Measurements from ENCODE around the gene MED13L. TPM values are rescaled to one million over a fixed set of nuclear protein-coding genes. Genes with fewer than 3 reads are reported as not detected.

MED13L gene
- total RNA-seq, 5 donors from 2014 or later (not counting 1 experiment from before 2014, with no cell fraction given) = 126 to 216 (median 133) TPM

- no peaks in the 10 kb centered on the region for H3K27me3 Mint-ChIP-seq
- Histone ChIP-seq H3K36me3 (ENCODE audit: control insufficient read depth in 2 of 2, extremely low read depth in 1 of 2, insufficient read depth in 1 of 2, low read length in 1 of 2) (no peaks in the 10 kb centered on the region), H3K4me1 (ENCODE audit: control insufficient read depth in 1 of 2, extremely low read depth in 1 of 2, insufficient read depth in 2 of 2, low read length in 2 of 2) (peaks cover 0 to 8% of the 10 kb centered on the region in 2 experiments), H3K27me3 (replicated peaks in 1 of 2; ENCODE audit: control insufficient read depth in 2 of 2, extremely low read depth in 1 of 2, insufficient read depth in 2 of 2, low read length in 1 of 2) (no peaks in the 10 kb centered on the region), H3K4me3 (ENCODE audit: control insufficient read depth in 1 of 2, extremely low read depth in 1 of 2, low read length in 1 of 2) (no peak overlapping the region), H3K27ac (ENCODE audit: low read length) (no peak overlapping the region), H3K9me3 (no peaks in the 10 kb centered on the region)
- ATAC-seq (replicated peaks in 1 of 4) (no peak), DNase-seq (no peak)
- ChIA-PET CTCF (no interaction called here), POLR2A (no interaction called here)
- H3K27ac Mint-ChIP-seq = no peak overlapping the region
- H3K36me3 Mint-ChIP-seq = no peaks in the 10 kb centered on the region
- peaks cover 59 to 72% (median 65%) of the 10 kb centered on the region in 3 donors for H3K4me1 Mint-ChIP-seq
- H3K4me3 Mint-ChIP-seq = no peak overlapping the region
- no peaks in the 10 kb centered on the region for H3K9me3 Mint-ChIP-seq
- no CpG with 5 or more reads among the region's 1 CpG for WGBS (ENCODE audit: insufficient coverage)
Measured at GRCh38 chr12:116159175-116159574, 118.3 kb downstream of the MED13L start.

GRCh38 chr12:116157845-116158267, 119.6 kb downstream of the MED13L start:
- H3K4me1 Mint-ChIP-seq = peaks cover 64 to 76% (median 71%) of the 10 kb centered on the region in 3 donors
- no peaks in the 10 kb centered on the region for H3K27me3 Mint-ChIP-seq
- CTCF ChIA-PET = no interaction called here
- no peak for DNase-seq
- H3K27ac Mint-ChIP-seq = no peak overlapping the region
- WGBS (ENCODE audit: insufficient coverage) = 100% methylated on average over 3 of the region's 5 CpGs
- Histone ChIP-seq H3K27ac (ENCODE audit: low read length) (no peak overlapping the region), H3K36me3 (ENCODE audit: control insufficient read depth in 2 of 2, extremely low read depth in 1 of 2, insufficient read depth in 1 of 2, low read length in 1 of 2) (no peaks in the 10 kb centered on the region), H3K4me3 (ENCODE audit: control insufficient read depth in 1 of 2, extremely low read depth in 1 of 2, low read length in 1 of 2) (no peak overlapping the region), H3K4me1 (ENCODE audit: control insufficient read depth in 1 of 2, extremely low read depth in 1 of 2, insufficient read depth in 2 of 2, low read length in 2 of 2) (peaks cover 0 to 6% of the 10 kb centered on the region in 2 experiments), H3K9me3 (no peaks in the 10 kb centered on the region), H3K27me3 (replicated peaks in 1 of 2; ENCODE audit: control insufficient read depth in 2 of 2, extremely low read depth in 1 of 2, insufficient read depth in 2 of 2, low read length in 1 of 2) (no peaks in the 10 kb centered on the region)
- ATAC-seq (replicated peaks in 1 of 4) = no peak
- no peaks in the 10 kb centered on the region for H3K36me3 Mint-ChIP-seq
- peak overlapping the region in 1 of 3 donors; percentile 10 for H3K4me3 Mint-ChIP-seq
- POLR2A ChIA-PET = no interaction called here
- H3K9me3 Mint-ChIP-seq = no peaks in the 10 kb centered on the region

- Mint-ChIP-seq H3K4me1 (peaks cover 65 to 76% (median 75%) of the 10 kb centered on the region in 3 donors), H3K27ac (no peak overlapping the region), H3K9me3 (no peaks in the 10 kb centered on the region), H3K36me3 (no peaks in the 10 kb centered on the region), H3K27me3 (no peaks in the 10 kb centered on the region), H3K4me3 (no peak overlapping the region)
- ChIA-PET CTCF (no interaction called here), POLR2A (no interaction called here)
- H3K4me1 ChIP-seq (ENCODE audit: control insufficient read depth in 1 of 2, extremely low read depth in 1 of 2, insufficient read depth in 2 of 2, low read length in 2 of 2) = peaks cover 0 to 8% of the 10 kb centered on the region in 2 experiments
- no peak overlapping the region for H3K27ac ChIP-seq (ENCODE audit: low read length)
- no peaks in the 10 kb centered on the region for H3K27me3 ChIP-seq (replicated peaks in 1 of 2; ENCODE audit: control insufficient read depth in 2 of 2, extremely low read depth in 1 of 2, insufficient read depth in 2 of 2, low read length in 1 of 2)
- no peaks in the 10 kb centered on the region for H3K9me3 ChIP-seq
- no peak overlapping the region for H3K4me3 ChIP-seq (ENCODE audit: control insufficient read depth in 1 of 2, extremely low read depth in 1 of 2, low read length in 1 of 2)
- WGBS (ENCODE audit: insufficient coverage) = no CpG with 5 or more reads among the region's 4 CpGs
- ATAC-seq (replicated peaks in 1 of 4) (no peak), DNase-seq (no peak)
- no peaks in the 10 kb centered on the region for H3K36me3 ChIP-seq (ENCODE audit: control insufficient read depth in 2 of 2, extremely low read depth in 1 of 2, insufficient read depth in 1 of 2, low read length in 1 of 2)
Measured at GRCh38 chr12:116156614-116157013, 120.9 kb downstream of the MED13L start.

GRCh38 chr12:116155383-116155782, 122.1 kb downstream of the MED13L start:
- H3K4me1 Mint-ChIP-seq = peaks cover 68 to 76% (median 76%) of the 10 kb centered on the region in 3 donors

GRCh38 chr12:116153983-116154382, 123.5 kb downstream of the MED13L start:
- Histone ChIP-seq H3K36me3 (ENCODE audit: control insufficient read depth in 2 of 2, extremely low read depth in 1 of 2, insufficient read depth in 1 of 2, low read length in 1 of 2) (no peaks in the 10 kb centered on the region), H3K27ac (ENCODE audit: low read length) (no peak overlapping the region), H3K4me3 (ENCODE audit: control insufficient read depth in 1 of 2, extremely low read depth in 1 of 2, low read length in 1 of 2) (no peak overlapping the region), H3K9me3 (no peaks in the 10 kb centered on the region), H3K4me1 (ENCODE audit: control insufficient read depth in 1 of 2, extremely low read depth in 1 of 2, insufficient read depth in 2 of 2, low read length in 2 of 2) (peaks cover 0 to 9% of the 10 kb centered on the region in 2 experiments), H3K27me3 (replicated peaks in 1 of 2; ENCODE audit: control insufficient read depth in 2 of 2, extremely low read depth in 1 of 2, insufficient read depth in 2 of 2, low read length in 1 of 2) (no peaks in the 10 kb centered on the region)
- Mint-ChIP-seq H3K4me3 (no peak overlapping the region), H3K36me3 (no peaks in the 10 kb centered on the region), H3K27ac (no peak overlapping the region), H3K27me3 (no peaks in the 10 kb centered on the region), H3K4me1 (peaks cover 74 to 84% (median 80%) of the 10 kb centered on the region in 3 donors), H3K9me3 (no peaks in the 10 kb centered on the region)
- CTCF ChIA-PET = no interaction called here
- no peak for ATAC-seq (replicated peaks in 1 of 4)
- POLR2A ChIA-PET = interaction anchor here in 1 of 2 donors (0.7 kb wide), 1 partner anchor 15 kb away, joined by 3 read pairs; no protein-coding TSS in a partner anchor
- no CpG with 5 or more reads among the region's 2 CpGs for WGBS (ENCODE audit: insufficient coverage)
- no peak for DNase-seq

More at GRCh38 chr12:116155383-116155782, 122.1 kb downstream of the MED13L start:
- DNase-seq = no peak
- Histone ChIP-seq H3K9me3 (no peaks in the 10 kb centered on the region), H3K27ac (ENCODE audit: low read length) (no peak overlapping the region), H3K4me1 (ENCODE audit: control insufficient read depth in 1 of 2, extremely low read depth in 1 of 2, insufficient read depth in 2 of 2, low read length in 2 of 2) (peaks cover 0 to 9% of the 10 kb centered on the region in 2 experiments), H3K36me3 (ENCODE audit: control insufficient read depth in 2 of 2, extremely low read depth in 1 of 2, insufficient read depth in 1 of 2, low read length in 1 of 2) (no peaks in the 10 kb centered on the region), H3K4me3 (ENCODE audit: control insufficient read depth in 1 of 2, extremely low read depth in 1 of 2, low read length in 1 of 2) (no peak overlapping the region), H3K27me3 (replicated peaks in 1 of 2; ENCODE audit: control insufficient read depth in 2 of 2, extremely low read depth in 1 of 2, insufficient read depth in 2 of 2, low read length in 1 of 2) (no peaks in the 10 kb centered on the region)
- Mint-ChIP-seq H3K36me3 (no peaks in the 10 kb centered on the region), H3K9me3 (no peaks in the 10 kb centered on the region), H3K27me3 (no peaks in the 10 kb centered on the region), H3K27ac (no peak overlapping the region), H3K4me3 (no peak overlapping the region)
- WGBS (ENCODE audit: insufficient coverage) = 93% methylated on average over 5 of the region's 8 CpGs
- ChIA-PET CTCF (no interaction called here), POLR2A (no interaction called here)
- ATAC-seq (replicated peaks in 1 of 4) = no peak

- Mint-ChIP-seq H3K27me3 (no peaks in the 10 kb centered on the region), H3K27ac (peak overlapping the region in 1 of 2 donors; percentile 37), H3K4me1 (peaks cover 71 to 81% (median 76%) of the 10 kb centered on the region in 3 donors), H3K4me3 (no peak overlapping the region), H3K9me3 (no peaks in the 10 kb centered on the region), H3K36me3 (no peaks in the 10 kb centered on the region)
- Histone ChIP-seq H3K4me3 (ENCODE audit: control insufficient read depth in 1 of 2, extremely low read depth in 1 of 2, low read length in 1 of 2) (no peak overlapping the region), H3K4me1 (ENCODE audit: control insufficient read depth in 1 of 2, extremely low read depth in 1 of 2, insufficient read depth in 2 of 2, low read length in 2 of 2) (peaks cover 0 to 13% of the 10 kb centered on the region in 2 experiments), H3K27me3 (replicated peaks in 1 of 2; ENCODE audit: control insufficient read depth in 2 of 2, extremely low read depth in 1 of 2, insufficient read depth in 2 of 2, low read length in 1 of 2) (no peaks in the 10 kb centered on the region), H3K36me3 (ENCODE audit: control insufficient read depth in 2 of 2, extremely low read depth in 1 of 2, insufficient read depth in 1 of 2, low read length in 1 of 2) (no peaks in the 10 kb centered on the region), H3K27ac (ENCODE audit: low read length) (no peak overlapping the region), H3K9me3 (no peaks in the 10 kb centered on the region)
- DNase-seq (no peak), ATAC-seq (replicated peaks in 1 of 4) (no peak)
- ChIA-PET POLR2A (no interaction called here), CTCF (no interaction called here)
Measured at GRCh38 chr12:116153113-116153512, 124.4 kb downstream of the MED13L start.

- Histone ChIP-seq H3K36me3 (ENCODE audit: control insufficient read depth in 2 of 2, extremely low read depth in 1 of 2, insufficient read depth in 1 of 2, low read length in 1 of 2) (no peaks in the 10 kb centered on the region), H3K27me3 (replicated peaks in 1 of 2; ENCODE audit: control insufficient read depth in 2 of 2, extremely low read depth in 1 of 2, insufficient read depth in 2 of 2, low read length in 1 of 2) (no peaks in the 10 kb centered on the region), H3K4me3 (ENCODE audit: control insufficient read depth in 1 of 2, extremely low read depth in 1 of 2, low read length in 1 of 2) (no peak overlapping the region), H3K4me1 (ENCODE audit: control insufficient read depth in 1 of 2, extremely low read depth in 1 of 2, insufficient read depth in 2 of 2, low read length in 2 of 2) (peaks cover 0 to 13% of the 10 kb centered on the region in 2 experiments), H3K9me3 (no peaks in the 10 kb centered on the region), H3K27ac (ENCODE audit: low read length) (no peak overlapping the region)
- no peak overlapping the region for H3K4me3 Mint-ChIP-seq
- H3K27ac Mint-ChIP-seq = no peak overlapping the region
- ChIA-PET CTCF (no interaction called here), POLR2A (interaction anchor here in 1 of 2 donors (0.5 kb wide), 1 partner anchor 1421 kb away, joined by 6 read pairs; no protein-coding TSS in a partner anchor)
- 75% methylated on average over 2 of the region's 4 CpGs for WGBS (ENCODE audit: insufficient coverage)
- H3K4me1 Mint-ChIP-seq = peaks cover 63 to 72% (median 68%) of the 10 kb centered on the region in 3 donors
- ATAC-seq (replicated peaks in 1 of 4) = peak in 1 of 4 experiments; percentile 74
- H3K9me3 Mint-ChIP-seq = no peaks in the 10 kb centered on the region
- DNase-seq = peak in 4 of 35 experiments; percentile 4 to 38 (median 8)
- H3K36me3 Mint-ChIP-seq = no peaks in the 10 kb centered on the region
- H3K27me3 Mint-ChIP-seq = no peaks in the 10 kb centered on the region
Measured at GRCh38 chr12:116152268-116152667, 125.2 kb downstream of the MED13L start.

Measured in T-cell (primary cell).